CD4-positive, alpha-beta T cell (primary cell): ENCODE measurements around the gene PPP1R13B. TPM values are rescaled to one million over a fixed set of nuclear protein-coding genes. Genes with fewer than 3 reads are reported as not detected.
"Not testable (repeated sequence)": the region's sequence is repeated elsewhere in the genome, so short reads cannot be mapped to it uniquely, and the experiment has no call there.

ENCODE experiments used
- ATAC-seq: fragments of 200-7000 bp; cut with Tn5 transposase; one replicate; pipeline ENCODE4 v1.10.0; 2022; ENCODE audit warnings: mild to moderate bottlenecking; ENCODE audit not compliant: poor library complexity
- CTCF ChIA-PET: fragments of 350-600 bp; sonication (Branson Sonifier 250); formaldehyde crosslinking; loops from one replicate; lab custom pipeline; 2021; ENCODE audit warnings: antibody characterized with exemption, inconsistent platforms; lab: Charles Lee
- POLR2A ChIA-PET: fragments of 350-600 bp; sonication (Branson Sonifier 250); formaldehyde crosslinking; loops from one replicate; lab custom pipeline; 2021; ENCODE audit warnings: antibody characterized with exemption, inconsistent platforms; lab: Charles Lee
- DNase-seq, 14 experiments: peaks; one replicate each; pipeline ENCODE4 v3.0.0-alpha.2; 2013 to 2020; ENCODE audit warnings: mixed read lengths in 2 of 14
- H3K27ac ChIP-seq, 2 donors: one replicate each; pipeline versions ENCODE4 v1.5.1 to v1.7.0; 2013; ENCODE audit warnings: low read length in 2 of 2, low read depth in 1 of 2, mild to moderate bottlenecking in 1 of 2
- H3K27me3 ChIP-seq, 2 experiments: 1 replicate in 1 of 2; 2 replicates in 1 of 2; pipeline versions ENCODE4 v1.6.1 to v1.7.0; 2013; ENCODE audit warnings: low read length in 2 of 2, control low read depth in 1 of 2, mild to moderate bottlenecking in 1 of 2, moderate library complexity in 1 of 2; ENCODE audit not compliant: insufficient read depth in 2 of 2, control insufficient read depth in 1 of 2
- H3K36me3 ChIP-seq: one replicate; pipeline ENCODE4 v1.6.1; 2013; ENCODE audit warnings: low read length, control low read depth; ENCODE audit not compliant: insufficient read depth
- H3K4me1 ChIP-seq: one replicate; pipeline ENCODE4 v1.6.1; 2013; ENCODE audit warnings: low read length, control low read depth; ENCODE audit not compliant: insufficient read depth
- H3K4me3 ChIP-seq: one replicate; pipeline ENCODE4 v1.5.1; 2013; ENCODE audit warnings: mild to moderate bottlenecking, low read length, moderate library complexity
- H3K9me3 ChIP-seq, 2 experiments: 1 replicate in 1 of 2; 2 replicates in 1 of 2; pipeline versions ENCODE4 v1.6.1 to v1.7.0; 2013; ENCODE audit warnings: low read length in 2 of 2, mild to moderate bottlenecking in 2 of 2, control low read depth in 1 of 2, moderate library complexity in 1 of 2; ENCODE audit not compliant: control insufficient read depth in 1 of 2, insufficient read depth in 1 of 2
- H3K27ac Mint-ChIP-seq: one replicate; pipeline ENCODE4 v1.8.0; 2020; ENCODE audit warnings: mixed read lengths
- H3K27me3 Mint-ChIP-seq: one replicate; pipeline ENCODE4 v1.8.0; 2021; ENCODE audit warnings: mixed read lengths
- H3K36me3 Mint-ChIP-seq: one replicate; pipeline ENCODE4 v1.8.0; 2021; ENCODE audit warnings: low read depth, mixed read lengths
- H3K4me1 Mint-ChIP-seq: one replicate; pipeline ENCODE4 v1.8.0; 2021; ENCODE audit warnings: low read depth, mixed read lengths
- H3K4me3 Mint-ChIP-seq: one replicate; pipeline ENCODE4 v1.8.0; 2020; ENCODE audit warnings: mild to moderate bottlenecking, mixed read lengths
- H3K9me3 Mint-ChIP-seq: one replicate; pipeline ENCODE4 v1.8.0; 2020; ENCODE audit warnings: mixed read lengths
- intact Hi-C, 2 experiments: fragments of 100-400 bp; cut with DNase I in 1 of 2; cut with micrococcal nuclease in 1 of 2; formaldehyde crosslinking; loops; one replicate each; pipeline versions ENCODE4 v1.15.1 to v1.9.0; 2023 to 2025; cut with DNase I, micrococcal nuclease
- total RNA-seq, 174 experiments: library from RNA in 2 of 174; stranded (reverse) in 2 of 174; gene quantifications; one replicate each; pipeline ENCODE4 v1.2.3 and lab custom pipeline; 2021 to 2026
- TF ChIP-seq, protein P1 (sequence below): fragments of 200-600 bp; IDR thresholded peaks from one replicate; pipeline ENCODE4 v1.8.0; 2022; ENCODE audit warnings: antibody characterized with exemption, mild to moderate bottlenecking

Gene PPP1R13B
- total RNA-seq, 2 experiments from 2014 or later, result 14.3 to 14.4 TPM

- ATAC-seq (no peak), DNase-seq (no peak)
- Mint-ChIP-seq H3K4me1 (peaks cover 6% of the 10 kb centered on the region), H3K27me3 (no peaks in the 10 kb centered on the region), H3K9me3 (no peaks in the 10 kb centered on the region), H3K27ac (no peak overlapping the region), H3K4me3 (no peak overlapping the region), H3K36me3 (peaks cover 8% of the 10 kb centered on the region)
- Histone ChIP-seq H3K27me3 (no peaks in the 10 kb centered on the region), H3K36me3 (peaks cover under 1% of the 10 kb centered on the region), H3K9me3 (no peaks in the 10 kb centered on the region), H3K27ac (no peak overlapping the region), H3K4me3 (no peak overlapping the region), H3K4me1 (no peaks in the 10 kb centered on the region)
- intact Hi-C loops, result loop anchor here in 1 of 2 experiments (10.0 kb wide), 1 partner anchor 203 kb away; no protein-coding TSS in a partner anchor
- ChIA-PET POLR2A (no interaction called here), CTCF (interaction anchor here (1.0 kb wide), 1 partner anchor 12 kb away, joined by 3 read pairs; no protein-coding TSS in a partner anchor)
- TF ChIP-seq, protein P1, sequence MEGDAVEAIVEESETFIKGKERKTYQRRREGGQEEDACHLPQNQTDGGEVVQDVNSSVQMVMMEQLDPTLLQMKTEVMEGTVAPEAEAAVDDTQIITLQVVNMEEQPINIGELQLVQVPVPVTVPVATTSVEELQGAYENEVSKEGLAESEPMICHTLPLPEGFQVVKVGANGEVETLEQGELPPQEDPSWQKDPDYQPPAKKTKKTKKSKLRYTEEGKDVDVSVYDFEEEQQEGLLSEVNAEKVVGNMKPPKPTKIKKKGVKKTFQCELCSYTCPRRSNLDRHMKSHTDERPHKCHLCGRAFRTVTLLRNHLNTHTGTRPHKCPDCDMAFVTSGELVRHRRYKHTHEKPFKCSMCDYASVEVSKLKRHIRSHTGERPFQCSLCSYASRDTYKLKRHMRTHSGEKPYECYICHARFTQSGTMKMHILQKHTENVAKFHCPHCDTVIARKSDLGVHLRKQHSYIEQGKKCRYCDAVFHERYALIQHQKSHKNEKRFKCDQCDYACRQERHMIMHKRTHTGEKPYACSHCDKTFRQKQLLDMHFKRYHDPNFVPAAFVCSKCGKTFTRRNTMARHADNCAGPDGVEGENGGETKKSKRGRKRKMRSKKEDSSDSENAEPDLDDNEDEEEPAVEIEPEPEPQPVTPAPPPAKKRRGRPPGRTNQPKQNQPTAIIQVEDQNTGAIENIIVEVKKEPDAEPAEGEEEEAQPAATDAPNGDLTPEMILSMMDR, result no peak
Measured at GRCh38 chr14:103801459-103801858, 45.9 kb downstream of the PPP1R13B start.

- H3K9me3 Mint-ChIP-seq, H3K27ac ChIP-seq, DNase-seq, H3K4me3 Mint-ChIP-seq, H3K9me3 ChIP-seq, CTCF ChIA-PET, H3K27me3 Mint-ChIP-seq, ATAC-seq, H3K4me3 ChIP-seq, H3K27ac Mint-ChIP-seq, H3K4me1 Mint-ChIP-seq, H3K27me3 ChIP-seq, intact Hi-C loops, POLR2A ChIA-PET, H3K4me1 ChIP-seq, H3K36me3 ChIP-seq: not testable (repeated sequence)
- H3K36me3 Mint-ChIP-seq, result peaks cover 51% of the 10 kb centered on the region
Measured at GRCh38 chr14:103793192-103793591, 54.2 kb downstream of the PPP1R13B start.

- Histone ChIP-seq H3K9me3 (no peaks in the 10 kb centered on the region), H3K27me3 (no peaks in the 10 kb centered on the region), H3K27ac (no peak overlapping the region), H3K4me1 (no peaks in the 10 kb centered on the region), H3K36me3 (peaks cover 10% of the 10 kb centered on the region), H3K4me3 (no peak overlapping the region)
- intact Hi-C loops, result no loop called here
- Mint-ChIP-seq H3K4me1 (no peaks in the 10 kb centered on the region), H3K36me3 (peaks cover 34% of the 10 kb centered on the region), H3K27ac (no peak overlapping the region), H3K27me3 (no peaks in the 10 kb centered on the region), H3K9me3 (no peaks in the 10 kb centered on the region), H3K4me3 (no peak overlapping the region)
- CTCF ChIA-PET, result interaction anchor here (0.6 kb wide), 1 partner anchor 216 kb away, joined by 4 read pairs; no protein-coding TSS in a partner anchor
- ATAC-seq, result no peak
- TF ChIP-seq, protein P1, result no peak
- DNase-seq, result no peak
- POLR2A ChIA-PET, result interaction anchor here (0.6 kb wide), 1 partner anchor 16 kb away, joined by 3 read pairs; no protein-coding TSS in a partner anchor
Measured at GRCh38 chr14:103788086-103788485, 59.3 kb downstream of the PPP1R13B start.

- no peak overlapping the region for H3K27ac Mint-ChIP-seq
- no peak for DNase-seq
Measured at GRCh38 chr14:103782376-103782775, 65.0 kb downstream of the PPP1R13B start.

GRCh38 chr14:103776319-103776718, 71.1 kb downstream of the PPP1R13B start:
- H3K27ac ChIP-seq, H3K27ac Mint-ChIP-seq, H3K27me3 Mint-ChIP-seq, ATAC-seq, H3K27me3 ChIP-seq, CTCF ChIA-PET, DNase-seq, H3K9me3 ChIP-seq, H3K4me3 ChIP-seq, POLR2A ChIA-PET, H3K9me3 Mint-ChIP-seq, H3K4me3 Mint-ChIP-seq, H3K4me1 ChIP-seq, H3K4me1 Mint-ChIP-seq: not testable (repeated sequence)
- H3K36me3 ChIP-seq, result peaks cover 14% of the 10 kb centered on the region
- intact Hi-C loops, result loop anchor here in 1 of 2 experiments (10.0 kb wide), 1 partner anchor 202 kb away; no protein-coding TSS in a partner anchor
- peaks cover 59% of the 10 kb centered on the region for H3K36me3 Mint-ChIP-seq

More at GRCh38 chr14:103782376-103782775, 65.0 kb downstream of the PPP1R13B start:
- Histone ChIP-seq H3K9me3 (no peaks in the 10 kb centered on the region), H3K27ac (no peak overlapping the region), H3K36me3 (peaks cover 8% of the 10 kb centered on the region), H3K4me3 (no peak overlapping the region), H3K27me3 (no peaks in the 10 kb centered on the region), H3K4me1 (no peaks in the 10 kb centered on the region)
- ChIA-PET CTCF (interaction anchor here (0.7 kb wide), 1 partner anchor 32 kb away, joined by 3 read pairs; no protein-coding TSS in a partner anchor), POLR2A (no interaction called here)
- Mint-ChIP-seq H3K27me3 (no peaks in the 10 kb centered on the region), H3K36me3 (peaks cover 37% of the 10 kb centered on the region), H3K4me3 (no peak overlapping the region), H3K4me1 (no peaks in the 10 kb centered on the region), H3K9me3 (no peaks in the 10 kb centered on the region)
- intact Hi-C loops, result no loop called here
- no peak for ATAC-seq
- TF ChIP-seq, protein P1, result no peak
